PC-3 (cell line): ENCODE results near the gene THOC6. TPM values are rescaled to one million over a fixed set of nuclear protein-coding genes. Genes with fewer than 3 reads are reported as not detected.
"Not testable (repeated sequence)": the region's sequence is repeated elsewhere in the genome, so short reads cannot be mapped to it uniquely, and the experiment has no call there.

Experiments
- ATAC-seq: fragments of 200-7000 bp; cut with Tn5 transposase; 2 replicates; pipeline ENCODE4 v1.9.1; 2020; ENCODE audit warnings: mild to moderate bottlenecking, moderate library complexity
- BruUV-seq: library from RNA; stranded (reverse); fragments of 400-500 nt; replicated peaks from 2 replicates; lab custom pipeline; 2021; lab: Mats Ljungman, UMichigan
- CTCF ChIA-PET: fragments of 300-600 bp; sonication (Branson Sonifier 250); formaldehyde crosslinking; loops from one replicate; lab custom pipeline; 2022; ENCODE audit warnings: antibody characterized with exemption; lab: Charles Lee
- POLR2A ChIA-PET: fragments of 300-600 bp; sonication (Branson Sonifier 250); formaldehyde crosslinking; loops from one replicate; lab custom pipeline; 2022; ENCODE audit warnings: antibody characterized with exemption; ENCODE audit not compliant: unreplicated experiment; lab: Charles Lee
- DNase-seq: peaks from one replicate; pipeline ENCODE4 v3.0.0-alpha.2; 2015
- H2AFZ ChIP-seq: fragments of 300-600 bp; sonication (generic); 2 replicates; pipeline ENCODE4 v1.6.0; 2016; ENCODE audit warnings: antibody characterized with exemption, low read length
- H3F3A ChIP-seq: fragments of 300-600 bp; sonication (generic); one replicate; pipeline ENCODE4 v1.6.0; 2017; ENCODE audit warnings: antibody characterized with exemption, low read length, control low read depth, mild to moderate bottlenecking; ENCODE audit not compliant: unreplicated experiment
- H3K27ac ChIP-seq: fragments of 300-600 bp; sonication (generic); 2 replicates; pipeline ENCODE4 v1.5.1; 2016; ENCODE audit warnings: mild to moderate bottlenecking, low read length
- H3K27me3 ChIP-seq: fragments of 300-600 bp; sonication (generic); 2 replicates; pipeline ENCODE4 v1.6.1; 2016; ENCODE audit warnings: low read length, mixed read lengths
- H3K36me3 ChIP-seq: fragments of 300-600 bp; sonication (generic); 2 replicates; pipeline ENCODE4 v1.6.1; 2016; ENCODE audit warnings: low read depth, mixed run types, low read length, mixed read lengths
- H3K4me1 ChIP-seq: fragments of 300-600 bp; sonication (generic); 2 replicates; pipeline ENCODE4 v1.5.1; 2016; ENCODE audit warnings: low read length; ENCODE audit not compliant: insufficient read depth
- H3K4me2 ChIP-seq: fragments of 300-600 bp; sonication (generic); 2 replicates; pipeline ENCODE4 v1.6.0; 2016; ENCODE audit warnings: low read length
- H3K4me3 ChIP-seq: fragments of 300-600 bp; sonication (generic); 2 replicates; pipeline ENCODE4 v1.5.1; 2016; ENCODE audit warnings: mild to moderate bottlenecking, low read length, mixed read lengths
- H3K79me2 ChIP-seq: fragments of 300-600 bp; sonication (generic); 2 replicates; pipeline ENCODE4 v1.6.1; 2017; ENCODE audit warnings: low read length, mixed read lengths
- H3K9ac ChIP-seq: fragments of 300-600 bp; sonication (generic); 2 replicates; pipeline ENCODE4 v1.6.0; 2016; ENCODE audit warnings: mild to moderate bottlenecking, low read length
- H3K9me2 ChIP-seq: fragments of 300-600 bp; sonication (generic); replicated peaks from 2 replicates; pipeline ENCODE4 v1.6.1; 2016; ENCODE audit warnings: mixed run types, low read length, mixed read lengths
- H3K9me3 ChIP-seq: fragments of 300-600 bp; sonication (generic); 2 replicates; pipeline ENCODE4 v1.6.1; 2016; ENCODE audit warnings: low read length, mixed read lengths
- H4K20me1 ChIP-seq: fragments of 300-600 bp; sonication (generic); 2 replicates; pipeline ENCODE4 v1.6.1; 2016; ENCODE audit warnings: low read length, mixed read lengths
- EZH2 ChIP-seq: fragments of 300-600 bp; sonication (generic); IDR thresholded peaks from one replicate; pipeline ENCODE4 v1.6.1; 2017; ENCODE audit warnings: antibody characterized with exemption, mild to moderate bottlenecking, low read length; ENCODE audit not compliant: unreplicated experiment
- EZH2phosphoT487 ChIP-seq: fragments of 300-600 bp; sonication (generic); IDR thresholded peaks from 2 replicates; pipeline ENCODE4 v1.6.1; 2018; ENCODE audit warnings: mild to moderate bottlenecking, antibody characterized with exemption, low read length, borderline replicate concordance
- intact Hi-C: fragments of 100-400 bp; cut with micrococcal nuclease; formaldehyde crosslinking; loops from 2 replicates; pipeline ENCODE4 v1.9.0; 2023
- total RNA-seq: library from RNA; depleted of rRNA; stranded (reverse); fragments of >200 nt; gene quantifications from 2 replicates; pipeline ENCODE4 v1.2.3, GENCODE V29; 2014
- TF ChIP-seq, protein P1 (sequence below): fragments of 300-600 bp; sonication (generic); conservative IDR thresholded peaks from 2 replicates; pipeline ENCODE4 v1.5.1; 2017; ENCODE audit warnings: antibody characterized with exemption, low read depth, mild to moderate bottlenecking, low read length

The THOC6 gene
- total RNA-seq, 1 experiment from 2014 or later, result 40.3 TPM

GRCh38 chr16:3068487-3068886 lies 44.7 kb downstream of the THOC6 start:
- Histone ChIP-seq H3K9ac (no peak overlapping the region), H3K36me3 (no peaks in the 10 kb centered on the region), H3K27me3 (no peaks in the 10 kb centered on the region), H3K4me1 (peaks cover 11% of the 10 kb centered on the region), H3F3A (no peaks in the 10 kb centered on the region), H3K4me2 (no peak overlapping the region), H4K20me1 (no peaks in the 10 kb centered on the region), H3K4me3 (no peak overlapping the region), H3K9me2 (no peaks in the 10 kb centered on the region), H3K27ac (no peak overlapping the region), H2AFZ (no peak overlapping the region), H3K79me2 (no peaks in the 10 kb centered on the region), H3K9me3 (no peaks in the 10 kb centered on the region)
- DNase-seq, result no peak
- CTCF ChIA-PET, result no interaction called here
- no peak for ATAC-seq
- BruUV-seq, result no TSS peak
- intact Hi-C loops, result no loop called here
- TF ChIP-seq EZH2, result no peak
- TF ChIP-seq, protein P1, sequence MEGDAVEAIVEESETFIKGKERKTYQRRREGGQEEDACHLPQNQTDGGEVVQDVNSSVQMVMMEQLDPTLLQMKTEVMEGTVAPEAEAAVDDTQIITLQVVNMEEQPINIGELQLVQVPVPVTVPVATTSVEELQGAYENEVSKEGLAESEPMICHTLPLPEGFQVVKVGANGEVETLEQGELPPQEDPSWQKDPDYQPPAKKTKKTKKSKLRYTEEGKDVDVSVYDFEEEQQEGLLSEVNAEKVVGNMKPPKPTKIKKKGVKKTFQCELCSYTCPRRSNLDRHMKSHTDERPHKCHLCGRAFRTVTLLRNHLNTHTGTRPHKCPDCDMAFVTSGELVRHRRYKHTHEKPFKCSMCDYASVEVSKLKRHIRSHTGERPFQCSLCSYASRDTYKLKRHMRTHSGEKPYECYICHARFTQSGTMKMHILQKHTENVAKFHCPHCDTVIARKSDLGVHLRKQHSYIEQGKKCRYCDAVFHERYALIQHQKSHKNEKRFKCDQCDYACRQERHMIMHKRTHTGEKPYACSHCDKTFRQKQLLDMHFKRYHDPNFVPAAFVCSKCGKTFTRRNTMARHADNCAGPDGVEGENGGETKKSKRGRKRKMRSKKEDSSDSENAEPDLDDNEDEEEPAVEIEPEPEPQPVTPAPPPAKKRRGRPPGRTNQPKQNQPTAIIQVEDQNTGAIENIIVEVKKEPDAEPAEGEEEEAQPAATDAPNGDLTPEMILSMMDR, result no peak
- TF ChIP-seq EZH2phosphoT487, result no peak
- POLR2A ChIA-PET, result no interaction called here

- DNase-seq, H3K9me3 ChIP-seq, ATAC-seq, BruUV-seq, H3K4me2 ChIP-seq, H3K27ac ChIP-seq, H3K36me3 ChIP-seq, H3K27me3 ChIP-seq, H3K9me2 ChIP-seq, H2AFZ ChIP-seq, H3K9ac ChIP-seq, H3F3A ChIP-seq, intact Hi-C loops, CTCF ChIA-PET, H3K4me3 ChIP-seq, H4K20me1 ChIP-seq, POLR2A ChIA-PET, H3K79me2 ChIP-seq: not testable (repeated sequence)
- peaks cover 11% of the 10 kb centered on the region for H3K4me1 ChIP-seq
Observed at GRCh38 chr16:3069146-3069545, 45.3 kb downstream of the THOC6 start.

DNA sequence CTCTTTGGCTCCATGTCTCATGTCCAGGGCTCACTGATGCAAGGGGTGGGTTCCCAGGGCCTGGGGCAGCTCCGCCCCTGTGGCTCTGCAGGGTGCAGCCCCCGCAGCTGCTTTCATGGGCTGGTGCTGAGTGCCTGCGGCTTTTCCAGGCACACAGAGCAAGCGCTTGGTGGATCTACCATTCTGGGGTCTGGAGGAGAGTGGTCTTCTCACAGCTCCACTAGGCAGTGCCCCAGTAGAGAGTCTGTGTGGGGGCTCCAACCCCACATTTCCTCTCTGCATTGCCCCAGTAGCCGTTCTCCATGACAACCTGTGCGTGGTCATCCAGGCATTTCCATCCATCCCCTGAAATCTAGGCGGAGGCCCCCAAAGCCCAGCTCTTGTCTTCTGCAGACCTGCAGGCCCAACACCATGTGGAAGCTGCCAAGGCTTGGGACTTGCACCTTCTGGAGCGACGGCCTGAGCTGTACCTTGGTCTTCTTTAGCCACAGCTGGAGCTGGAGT lies 46.8 kb downstream of the THOC6 start:
- Histone ChIP-seq H4K20me1 (no peaks in the 10 kb centered on the region), H3F3A (no peaks in the 10 kb centered on the region), H3K27ac (no peak overlapping the region), H3K9me2 (no peaks in the 10 kb centered on the region), H3K27me3 (no peaks in the 10 kb centered on the region), H2AFZ (no peak overlapping the region), H3K4me3 (no peak overlapping the region), H3K9me3 (no peaks in the 10 kb centered on the region), H3K36me3 (no peaks in the 10 kb centered on the region), H3K9ac (no peak overlapping the region), H3K4me2 (no peak overlapping the region), H3K4me1 (peaks cover 2% of the 10 kb centered on the region; the same call in 1 of the 2 replicates), H3K79me2 (no peaks in the 10 kb centered on the region)
- DNase-seq (no peak), ATAC-seq (no peak)
- no TSS peak for BruUV-seq
- TF ChIP-seq EZH2 (no peak), EZH2phosphoT487 (no peak)
- TF ChIP-seq, protein P1, result no peak
- ChIA-PET CTCF (no interaction called here), POLR2A (no interaction called here)
- intact Hi-C loops, result no loop called here
